GM18520 (cell line): Measurements from ENCODE around the gene NANOS2.

ENCODE experiments used
- ATAC-seq: cut with Tn5 transposase; IDR thresholded peaks from one replicate; pipeline ENCODE4 v1.9.1; 2021; ENCODE audit not compliant: unreplicated experiment

Gene NANOS2

DNA sequence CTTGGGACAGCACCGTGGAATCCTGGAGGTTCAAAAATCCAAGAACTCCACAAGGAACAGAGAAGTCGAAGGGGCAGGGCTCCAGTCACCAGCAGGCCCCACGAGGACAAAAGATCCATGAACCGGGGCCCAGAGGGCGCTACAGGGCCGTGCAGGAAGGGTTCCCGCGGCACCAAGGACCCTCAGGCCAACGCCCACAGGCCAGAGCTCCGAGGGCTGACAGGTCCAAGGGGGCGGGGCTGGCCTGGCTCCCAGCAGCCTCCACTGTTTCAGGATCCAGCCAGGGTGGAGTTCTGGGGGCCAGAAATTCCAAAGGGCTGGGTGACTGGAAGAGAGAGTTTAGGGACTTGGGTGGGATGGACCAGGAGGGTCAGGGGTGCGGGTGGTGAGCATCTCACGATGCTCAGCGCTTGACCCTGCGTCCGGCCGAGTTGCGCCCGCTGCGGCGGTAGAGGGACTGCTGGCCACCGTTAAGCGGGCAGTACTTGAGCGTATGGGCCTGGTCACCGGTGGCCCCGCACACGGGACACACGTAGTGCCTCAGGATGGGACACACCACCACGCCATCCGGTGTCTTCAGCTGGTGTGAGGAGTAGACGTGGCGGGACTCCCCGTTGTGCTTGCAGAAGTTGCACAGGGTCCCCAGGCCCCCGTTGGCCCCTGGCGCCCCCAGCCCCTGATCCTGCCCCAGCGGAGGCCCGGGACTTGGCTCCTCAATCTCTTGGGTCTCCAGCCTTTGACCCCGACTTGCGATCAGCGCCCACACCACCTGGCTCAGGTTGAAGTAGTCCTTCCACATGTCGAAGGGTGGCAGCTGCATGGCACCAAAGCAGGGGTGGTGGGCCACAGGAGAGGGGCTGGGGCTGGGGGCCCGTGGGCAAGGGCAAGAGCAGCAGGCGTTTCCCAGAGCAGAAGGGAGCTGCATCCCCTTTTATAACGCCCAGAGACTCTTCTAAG lies at the start of gene NANOS2:
Gene NANOS2, minus strand, starts transcription at position 905 of the 957 bp plus-strand sequence. Its CDS starts 85 bp downstream, at position 820.
- ATAC-seq, result no peak

DNA sequence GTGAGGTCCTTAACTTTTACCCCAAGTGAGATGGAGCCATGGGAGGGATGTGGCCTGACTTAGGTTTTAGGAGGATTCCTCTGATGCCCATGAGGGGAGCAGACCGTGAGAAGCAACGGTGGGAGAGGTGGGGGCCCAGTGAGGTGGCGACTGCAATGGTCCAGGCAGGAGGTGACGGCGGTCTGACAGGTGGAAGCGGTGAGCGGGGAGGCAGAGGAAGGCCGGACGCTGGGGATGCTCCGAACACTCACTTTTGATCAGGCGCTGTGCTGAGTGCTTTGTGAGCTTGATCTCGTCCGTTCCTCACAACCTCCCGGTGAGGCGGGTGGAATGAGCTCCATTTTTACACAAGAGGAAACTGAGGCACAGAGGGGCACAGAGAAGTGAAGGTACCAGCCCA lies 47.4 kb upstream of the NANOS2 start:
- ATAC-seq, result no peak

GRCh38 chr19:45960595-45961235 lies 46.1 kb upstream of the NANOS2 start:
- ATAC-seq, result no peak

- no peak for ATAC-seq
Observed at GRCh38 chr19:45959517-45960025, 45.0 kb upstream of the NANOS2 start.

GRCh38 chr19:45958769-45959516 lies 44.4 kb upstream of the NANOS2 start:
- ATAC-seq, result no peak

DNA sequence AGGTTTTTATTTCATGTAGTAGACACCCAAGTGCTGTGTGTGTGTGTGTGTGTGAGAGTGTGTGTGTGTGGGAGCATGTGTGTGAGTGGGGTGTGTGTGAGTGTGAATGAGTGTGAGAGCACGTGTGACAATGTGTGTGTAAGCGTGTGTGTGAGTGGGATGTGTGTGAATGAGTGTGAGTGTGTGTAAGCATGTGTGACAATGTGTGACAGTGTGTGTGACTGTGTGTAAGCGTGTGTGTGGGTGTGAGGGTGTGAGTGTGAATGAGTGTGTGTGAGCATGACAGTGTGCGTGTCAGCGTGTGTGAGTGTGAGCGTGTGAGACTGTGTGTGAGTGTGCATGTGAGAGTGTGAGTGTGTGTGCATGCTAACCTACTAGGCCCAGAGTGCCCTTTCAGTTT lies 43.7 kb upstream of the NANOS2 start:
- no peak for ATAC-seq

DNA sequence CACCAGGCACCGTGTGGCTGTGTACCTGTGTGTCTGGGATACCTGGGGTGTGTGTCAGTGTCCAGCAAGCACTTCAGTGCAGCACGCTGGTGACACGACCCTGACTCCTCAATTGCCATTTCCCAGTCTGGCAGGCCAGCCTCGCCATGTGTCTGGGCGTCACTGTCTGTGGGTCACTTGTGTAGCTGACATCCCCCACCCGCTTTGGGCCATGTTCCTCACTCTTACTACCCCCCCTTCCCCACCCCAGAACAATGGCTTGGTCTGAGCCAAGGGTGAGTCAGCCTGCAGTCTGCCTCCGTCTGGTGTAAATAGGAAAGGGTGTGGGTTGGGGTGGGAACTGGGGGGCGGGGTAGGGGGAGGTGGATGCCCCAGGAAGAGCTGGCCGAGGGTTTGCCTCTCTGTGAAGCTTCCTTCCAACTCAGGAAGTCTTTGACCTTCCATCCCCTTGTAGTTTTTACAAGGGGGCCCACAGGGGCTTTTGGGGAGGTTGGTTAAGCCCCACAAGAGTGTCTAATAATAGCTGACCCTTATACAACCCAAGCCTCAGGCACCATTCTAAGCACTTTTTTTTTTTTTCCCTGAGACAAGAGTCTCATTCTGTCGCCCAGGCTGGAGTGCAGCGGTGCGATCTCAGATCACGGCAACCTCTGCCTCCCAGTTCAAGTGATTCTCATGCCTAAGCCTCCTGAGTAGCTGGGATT lies 41.5 kb upstream of the NANOS2 start:
- ATAC-seq, result no peak

DNA sequence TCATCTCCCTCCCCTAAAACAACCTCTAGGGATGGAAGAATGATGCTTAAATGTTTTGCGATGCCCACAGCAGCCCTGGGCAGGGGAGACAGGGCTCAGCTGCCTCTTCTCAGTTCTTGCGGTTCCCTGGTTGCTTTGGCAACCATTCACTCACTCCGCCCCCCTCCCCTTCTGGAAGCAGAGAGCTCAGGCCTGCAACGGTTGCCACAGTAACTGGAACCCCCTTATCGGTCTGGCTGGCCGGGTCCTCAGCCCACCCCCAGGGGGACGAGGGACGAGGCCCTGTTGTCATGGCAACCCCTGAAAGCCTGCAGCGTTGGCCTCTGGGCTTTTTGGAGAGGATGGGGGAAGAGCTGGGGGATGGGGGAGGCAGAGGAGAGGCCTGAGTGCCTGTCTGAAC lies 39.6 kb upstream of the NANOS2 start:
- no peak for ATAC-seq

DNA sequence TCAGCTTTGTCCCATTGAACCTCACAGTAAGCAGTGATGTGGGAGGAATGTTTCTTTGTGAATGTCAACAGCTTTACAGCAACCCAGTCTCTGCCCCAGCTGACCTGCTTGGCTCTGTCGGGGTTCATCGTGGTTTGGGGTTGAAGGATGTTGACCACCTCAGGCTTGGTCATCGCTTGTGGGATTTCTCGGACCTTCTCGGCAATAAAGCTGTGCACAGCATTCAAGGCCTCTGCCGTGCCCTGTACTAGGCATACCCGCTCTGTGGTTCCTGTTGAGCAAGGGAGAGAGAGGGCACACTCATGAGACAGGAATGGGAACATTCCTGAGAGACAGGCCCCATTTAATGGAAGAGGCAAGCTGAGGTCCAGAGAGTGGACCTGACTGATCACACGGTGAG lies 39.1 kb upstream of the NANOS2 start:
- ATAC-seq, result no peak

DNA sequence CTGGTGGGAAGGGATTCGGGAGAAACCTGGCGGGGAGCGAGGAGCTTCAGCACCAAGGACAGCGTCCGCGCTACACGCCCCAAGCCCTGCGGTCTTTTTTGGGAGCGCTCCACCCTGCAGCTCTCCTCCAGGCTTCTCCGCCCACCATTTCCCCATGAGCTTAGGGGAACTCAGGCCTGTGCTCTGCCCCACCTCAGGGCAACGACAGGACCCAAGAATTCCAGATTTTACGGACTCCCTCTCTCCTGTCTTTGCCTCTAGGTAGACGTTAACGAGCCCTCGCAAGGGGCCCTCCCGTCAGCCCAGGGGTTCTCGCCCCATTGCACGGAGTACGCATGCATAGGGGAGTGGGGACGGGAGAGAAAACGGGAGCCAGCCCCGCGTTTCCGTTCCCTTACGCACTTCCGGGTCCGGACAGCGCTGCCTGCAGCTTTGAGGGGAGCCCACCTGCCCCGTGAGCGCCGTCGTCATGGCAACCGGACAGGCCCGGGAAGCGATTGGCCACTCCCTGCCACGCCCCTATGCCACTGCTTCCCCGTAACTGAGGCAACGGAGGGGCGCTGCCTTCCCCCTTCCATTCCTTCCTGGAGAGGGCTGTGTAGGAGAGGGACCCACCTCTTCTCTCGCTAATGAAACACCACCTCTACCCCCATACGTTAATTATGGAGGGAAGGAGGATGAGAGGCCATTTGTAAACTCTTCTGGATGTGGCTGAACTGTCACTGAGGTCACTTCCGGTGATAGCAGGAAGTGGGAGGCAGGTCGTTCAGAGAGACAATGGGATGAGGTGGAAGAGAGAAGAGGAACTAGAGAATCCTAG lies 38.3 kb upstream of the NANOS2 start:
- ATAC-seq, result no peak

- no peak for ATAC-seq
Observed at GRCh38 chr19:45952341-45952685, 37.7 kb upstream of the NANOS2 start.

DNA sequence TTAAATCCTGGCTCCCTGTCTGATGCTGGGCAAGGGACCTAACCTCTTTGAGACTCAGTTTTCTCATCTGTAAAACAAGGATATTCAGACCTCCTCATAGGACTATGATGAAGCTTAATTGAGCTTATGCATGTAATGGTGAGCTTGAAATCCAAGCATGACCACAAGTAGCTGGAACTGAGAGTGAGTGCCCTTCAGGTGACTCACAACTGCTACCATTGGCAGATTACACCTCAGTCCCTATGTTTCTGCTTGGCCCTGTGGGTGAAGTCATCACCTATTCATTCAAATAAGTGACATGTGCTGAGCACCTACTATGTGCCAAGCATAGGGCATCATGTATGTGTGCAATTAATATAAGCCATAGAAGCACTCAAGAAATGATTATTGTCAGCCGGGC lies 33.3 kb upstream of the NANOS2 start:
- ATAC-seq, result no peak

- ATAC-seq, result no peak
Observed at GRCh38 chr19:45940515-45940805, 25.9 kb upstream of the NANOS2 start.

DNA sequence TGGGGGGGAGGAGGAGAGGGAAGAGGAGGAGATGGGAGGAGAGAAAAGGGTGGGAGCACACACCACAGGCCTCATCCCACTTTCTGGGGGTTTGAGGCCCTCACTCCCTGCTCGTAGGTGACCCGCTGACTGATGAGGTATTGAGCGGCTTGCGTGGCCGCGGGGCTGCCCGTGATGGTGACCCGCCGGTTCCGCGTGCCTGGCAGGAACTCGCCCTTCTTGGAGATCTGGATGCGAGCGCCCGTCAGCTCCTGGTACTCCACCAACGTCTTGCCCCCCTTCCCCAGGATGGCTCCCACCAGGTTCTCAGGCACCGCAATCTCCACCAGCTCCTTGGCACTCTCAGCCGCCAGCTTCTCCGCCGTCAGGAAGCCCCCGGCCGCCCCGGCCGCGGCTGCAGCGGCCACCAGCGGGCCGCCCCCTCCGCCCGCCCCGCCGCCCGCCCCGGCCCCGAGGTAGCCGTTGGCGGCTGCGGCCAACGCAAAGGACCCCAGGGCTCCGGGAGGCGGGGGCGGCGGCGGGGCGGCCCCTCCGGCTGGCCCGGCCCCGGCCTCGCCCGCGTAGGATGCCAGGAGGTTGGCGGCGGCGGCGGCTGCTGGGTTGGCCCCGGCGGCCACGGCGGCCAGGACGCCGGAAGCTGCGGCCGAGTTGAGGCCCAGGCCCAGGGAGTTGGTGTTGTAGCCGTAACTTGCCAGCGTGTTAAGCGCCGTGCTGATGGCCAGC lies 25.4 kb upstream of the NANOS2 start:
- no peak for ATAC-seq

GRCh38 chr19:45938733-45939319 lies 24.2 kb upstream of the NANOS2 start:
- no peak for ATAC-seq

DNA sequence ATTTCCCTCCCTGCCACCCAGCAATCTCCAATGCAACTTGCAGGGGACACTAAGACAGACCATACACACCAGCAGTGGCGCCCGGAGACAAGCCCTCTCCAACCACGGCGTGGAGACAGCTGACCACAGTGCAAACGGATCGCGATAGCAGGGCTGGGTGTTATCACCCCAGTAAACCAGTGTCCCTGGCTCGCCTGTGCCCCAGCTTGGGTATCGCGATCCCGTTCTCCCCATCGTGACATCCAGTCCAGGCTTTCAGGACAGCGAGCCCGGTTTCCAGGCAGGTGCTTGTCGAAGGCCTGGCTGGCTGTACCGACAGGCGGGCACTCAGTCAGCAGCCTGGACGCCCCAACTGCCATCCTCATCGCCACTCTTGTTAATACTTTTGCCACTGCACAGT lies 20.7 kb upstream of the NANOS2 start:
- no peak for ATAC-seq

- ATAC-seq, result no peak
Observed at GRCh38 chr19:45934551-45935230, 20.1 kb upstream of the NANOS2 start.

DNA sequence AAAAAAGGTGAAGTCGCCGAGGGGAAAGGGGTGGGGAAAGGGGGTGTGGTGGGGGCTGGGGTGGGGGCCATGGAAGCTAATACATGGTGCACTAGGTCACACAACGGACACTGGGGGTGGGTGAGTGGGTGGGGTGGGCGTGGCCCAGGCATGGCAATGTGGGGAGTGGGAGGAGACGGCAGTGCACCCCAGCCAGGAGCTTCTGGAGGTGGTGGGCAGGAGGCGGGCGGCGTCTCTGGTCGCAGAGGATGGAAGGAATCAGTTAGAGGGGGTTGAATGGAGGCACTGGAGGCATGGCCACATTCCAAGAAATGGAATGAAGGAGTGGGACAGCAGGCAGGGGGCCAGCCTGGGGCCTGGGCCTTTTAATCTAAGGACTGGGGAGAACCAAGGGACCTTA lies 19.2 kb upstream of the NANOS2 start:
- ATAC-seq, result no peak

GRCh38 chr19:45931055-45931454 lies 16.5 kb upstream of the NANOS2 start:
- no peak for ATAC-seq
